Liver (tissue), 9 donors: Measurements from ENCODE around the gene TRIM8. TPM values are rescaled to one million over a fixed set of nuclear protein-coding genes. Genes with fewer than 3 reads are reported as not detected.
A peak's percentile ranks its signal among the peaks of the same experiment; 100 is the strongest.

Experiments
- DNase-seq: peaks from one replicate; pipeline ENCODE4 v3.0.0-alpha.2; 2017; ENCODE audit warnings: low spot score
- H3K27ac ChIP-seq, 2 donors: one replicate each; pipeline ENCODE4 v1.7.0; 2013; ENCODE audit warnings: inconsistent platforms in 2 of 2, low read length in 2 of 2, control low read depth in 1 of 2, low read depth in 1 of 2, mild to moderate bottlenecking in 1 of 2
- H3K27me3 ChIP-seq, 4 donors: one replicate each; pipeline versions ENCODE4 v1.6.1 to v1.7.0; 2013; ENCODE audit warnings: low read length in 3 of 4, inconsistent platforms in 1 of 4, mild to moderate bottlenecking in 1 of 4, moderate library complexity in 1 of 4; ENCODE audit not compliant: control insufficient read depth in 4 of 4, insufficient read depth in 4 of 4
- H3K36me3 ChIP-seq, 4 donors: one replicate each; pipeline versions ENCODE4 v1.6.1 to v1.7.0; 2013; ENCODE audit warnings: low read length in 3 of 4, mild to moderate bottlenecking in 3 of 4, low read depth in 1 of 4, moderate library complexity in 1 of 4; ENCODE audit not compliant: control insufficient read depth in 4 of 4, insufficient read depth in 3 of 4
- H3K4me1 ChIP-seq, 4 donors: one replicate each; pipeline versions ENCODE4 v1.6.1 to v1.7.0; 2013; ENCODE audit warnings: low read length in 3 of 4, mild to moderate bottlenecking in 3 of 4, moderate library complexity in 1 of 4; ENCODE audit not compliant: control insufficient read depth in 4 of 4, insufficient read depth in 4 of 4
- H3K4me3 ChIP-seq, 3 donors: one replicate each; pipeline versions ENCODE4 v1.6.1 to v1.7.0; 2013; ENCODE audit warnings: low read length in 3 of 3, control low read depth in 1 of 3, low read depth in 1 of 3, mild to moderate bottlenecking in 1 of 3
- H3K9ac ChIP-seq, 2 donors: one replicate each; pipeline ENCODE4 v1.7.0; 2013; ENCODE audit warnings: low read length in 2 of 2, mild to moderate bottlenecking in 2 of 2, moderate library complexity in 2 of 2, control low read depth in 1 of 2, low read depth in 1 of 2
- H3K9me3 ChIP-seq, 4 donors: one replicate each; pipeline versions ENCODE4 v1.6.1 to v1.7.0; 2013; ENCODE audit warnings: low read length in 3 of 4; ENCODE audit not compliant: control insufficient read depth in 4 of 4
- EGR1 ChIP-seq, 2 donors: IDR thresholded peaks; 2 replicates each; pipeline ENCODE4 v1.6.1; 2016 to 2018; ENCODE audit warnings: antibody characterized with exemption in 2 of 2, low read depth in 2 of 2
- FOXA1 ChIP-seq: IDR thresholded peaks from 2 replicates; pipeline ENCODE4 v1.6.1; 2016; ENCODE audit warnings: antibody characterized with exemption
- FOXA2 ChIP-seq: IDR thresholded peaks from 2 replicates; pipeline ENCODE4 v1.6.1; 2016; ENCODE audit warnings: antibody characterized with exemption
- GABPA ChIP-seq, 2 donors: IDR thresholded peaks in 1 of 2; conservative IDR thresholded peaks in 1 of 2; 2 replicates each; pipeline ENCODE4 v1.6.1; 2016; ENCODE audit warnings: antibody characterized with exemption in 2 of 2, mild to moderate bottlenecking in 1 of 2, moderate library complexity in 1 of 2
- HNF4A ChIP-seq, 2 donors: conservative IDR thresholded peaks; 2 replicates each; pipeline ENCODE4 v1.6.1; 2016; ENCODE audit warnings: antibody characterized with exemption in 2 of 2, mild to moderate bottlenecking in 2 of 2
- HNF4G ChIP-seq: IDR thresholded peaks from 2 replicates; pipeline ENCODE4 v1.6.1; 2016; ENCODE audit warnings: antibody characterized with exemption
- JUND ChIP-seq, 2 donors: IDR thresholded peaks; 2 replicates each; pipeline ENCODE4 v1.6.1; 2016; ENCODE audit warnings: antibody characterized with exemption in 2 of 2
- NR2F2 ChIP-seq: IDR thresholded peaks from 2 replicates; pipeline ENCODE4 v1.6.1; 2016; ENCODE audit warnings: antibody characterized with exemption
- RAD21 ChIP-seq, 2 donors: IDR thresholded peaks; 2 replicates each; pipeline ENCODE4 v1.6.1; 2016; ENCODE audit warnings: antibody characterized with exemption in 2 of 2, mild to moderate bottlenecking in 2 of 2
- RXRA ChIP-seq, 2 donors: IDR thresholded peaks; 2 replicates each; pipeline ENCODE4 v1.6.1; 2017 to 2018; ENCODE audit warnings: antibody characterized with exemption in 2 of 2, mild to moderate bottlenecking in 1 of 2
- SP1 ChIP-seq: IDR thresholded peaks from 2 replicates; pipeline ENCODE4 v1.6.1; 2018; ENCODE audit warnings: antibody characterized with exemption, mild to moderate bottlenecking
- TAF1 ChIP-seq: conservative IDR thresholded peaks from 2 replicates; pipeline ENCODE4 v1.6.1; 2016; ENCODE audit warnings: antibody characterized with exemption, mild to moderate bottlenecking
- YY1 ChIP-seq: IDR thresholded peaks from 2 replicates; pipeline ENCODE4 v1.6.1; 2016; ENCODE audit warnings: antibody characterized with exemption, mild to moderate bottlenecking
- WGBS: extraction: QIAGEN DNeasy Blood & Tissue Kit; methylation state at CpG from one replicate; pipeline ENCODE4 v1.1.7; 2013; 5-methylcytosine and 5-hydroxymethylcytosine counted together
- polyA plus RNA-seq, 2 donors: library from polyadenylated mRNA; stranded (reverse) in 1 of 2; unstranded in 1 of 2; fragments of 200-250 nt in 1 of 2; fragments of >200 nt in 1 of 2; fragmentation: Nextera tagmentation in 1 of 2; extraction: Ambion mirVana in 1 of 2; gene quantifications; one replicate each; pipeline versions ENCODE4 v1.2.1 to v1.2.3, GENCODE V29; 2013 to 2015
- total RNA-seq, 2 donors: library from RNA; depleted of rRNA; stranded (reverse); fragments of >200 nt; gene quantifications; one replicate each; pipeline ENCODE4 v1.2.3, GENCODE V29; 2014
- TF ChIP-seq, protein P1 (sequence below): IDR thresholded peaks from 2 replicates; pipeline ENCODE4 v1.6.1; 2016; ENCODE audit warnings: antibody characterized with exemption
- TF ChIP-seq, protein P2 (sequence below): IDR thresholded peaks from 2 replicates; pipeline ENCODE4 v1.6.1; 2016; ENCODE audit warnings: antibody characterized with exemption
- TF ChIP-seq, protein P3 (sequence below): IDR thresholded peaks from 2 replicates; pipeline ENCODE4 v1.6.1; 2016; ENCODE audit warnings: antibody characterized with exemption, mild to moderate bottlenecking
- TF ChIP-seq, protein P4 (sequence below): IDR thresholded peaks from 2 replicates; pipeline ENCODE4 v1.6.1; 2016; ENCODE audit warnings: antibody characterized with exemption
- TF ChIP-seq, protein P5 (sequence below): fragments of 150-350 bp; IDR thresholded peaks from 2 replicates; pipeline ENCODE4 v1.5.1; 2017; ENCODE audit warnings: improper control_type of control experiment, low read depth, low read length; ENCODE audit not compliant: missing input control
- donor health status: healthy.
- donor health status: healthy.
- donor health status: healthy.
- donor health status: healthy.
- donor health status: healthy.

The TRIM8 gene
- total and polyA plus RNA-seq, 4 donors: 15.8 to 45.3 (median 30.6) TPM

DNA sequence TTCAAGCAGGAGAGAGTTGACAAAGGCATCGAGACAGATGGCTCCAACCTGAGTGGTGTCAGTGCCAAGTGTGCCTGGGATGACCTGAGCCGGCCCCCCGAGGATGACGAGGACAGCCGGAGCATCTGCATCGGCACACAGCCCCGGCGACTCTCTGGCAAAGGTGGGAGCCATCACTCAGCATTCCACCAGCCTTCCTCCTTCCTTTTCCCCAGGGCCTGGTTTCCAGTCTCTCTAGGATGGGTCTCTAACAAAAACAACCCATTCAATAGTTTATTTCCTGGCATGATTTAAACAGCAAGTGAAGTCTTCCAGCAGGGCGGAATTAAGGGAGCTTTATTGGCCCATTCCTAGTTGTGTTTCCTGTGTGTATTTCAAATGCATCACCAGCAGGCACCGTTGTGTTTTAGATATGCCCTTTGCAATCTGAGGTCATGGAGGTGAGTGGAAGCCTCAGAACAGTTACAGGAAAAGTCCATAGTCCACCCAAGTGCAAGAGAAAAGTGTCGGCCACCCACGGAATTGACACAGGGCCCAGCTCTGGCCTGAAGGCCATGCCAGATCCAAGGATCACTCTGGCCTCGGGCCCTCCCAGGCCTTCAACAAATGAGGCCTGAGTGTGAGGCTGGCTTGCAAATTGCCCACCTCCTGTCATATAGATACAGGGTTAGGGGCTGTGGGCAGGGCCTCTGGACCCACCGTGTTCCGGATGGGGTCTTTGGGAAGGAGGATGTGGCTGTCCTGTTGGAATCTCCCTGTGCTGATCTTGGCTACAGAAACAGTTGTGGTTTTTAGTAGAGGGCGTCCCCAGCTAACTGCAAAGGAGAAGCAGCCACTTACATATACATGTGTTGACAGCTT lies 46.9 kb upstream of the TRIM8 start:
- TF ChIP-seq RAD21 (IDR thresholded peaks at IDR 0.05): peak; percentile 61 to 74
- peak; percentile 87 for TF ChIP-seq FOXA2
- peak; percentile 74 for TF ChIP-seq FOXA1
- TF ChIP-seq, protein P1, sequence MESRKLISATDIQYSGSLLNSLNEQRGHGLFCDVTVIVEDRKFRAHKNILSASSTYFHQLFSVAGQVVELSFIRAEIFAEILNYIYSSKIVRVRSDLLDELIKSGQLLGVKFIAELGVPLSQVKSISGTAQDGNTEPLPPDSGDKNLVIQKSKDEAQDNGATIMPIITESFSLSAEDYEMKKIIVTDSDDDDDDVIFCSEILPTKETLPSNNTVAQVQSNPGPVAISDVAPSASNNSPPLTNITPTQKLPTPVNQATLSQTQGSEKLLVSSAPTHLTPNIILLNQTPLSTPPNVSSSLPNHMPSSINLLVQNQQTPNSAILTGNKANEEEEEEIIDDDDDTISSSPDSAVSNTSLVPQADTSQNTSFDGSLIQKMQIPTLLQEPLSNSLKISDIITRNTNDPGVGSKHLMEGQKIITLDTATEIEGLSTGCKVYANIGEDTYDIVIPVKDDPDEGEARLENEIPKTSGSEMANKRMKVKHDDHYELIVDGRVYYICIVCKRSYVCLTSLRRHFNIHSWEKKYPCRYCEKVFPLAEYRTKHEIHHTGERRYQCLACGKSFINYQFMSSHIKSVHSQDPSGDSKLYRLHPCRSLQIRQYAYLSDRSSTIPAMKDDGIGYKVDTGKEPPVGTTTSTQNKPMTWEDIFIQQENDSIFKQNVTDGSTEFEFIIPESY: no peak
- TF ChIP-seq, protein P2, sequence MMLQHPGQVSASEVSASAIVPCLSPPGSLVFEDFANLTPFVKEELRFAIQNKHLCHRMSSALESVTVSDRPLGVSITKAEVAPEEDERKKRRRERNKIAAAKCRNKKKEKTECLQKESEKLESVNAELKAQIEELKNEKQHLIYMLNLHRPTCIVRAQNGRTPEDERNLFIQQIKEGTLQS: peak; percentile 51
- TF ChIP-seq HNF4A (conservative IDR thresholded peaks at IDR 0.05): peak; percentile 99
- peak; percentile 93 for TF ChIP-seq YY1
- peak; percentile 7 to 74 for TF ChIP-seq GABPA (IDR thresholded peaks at IDR 0.05 in 1 of 2, conservative IDR thresholded peaks at IDR 0.05 in 1 of 2)
- TF ChIP-seq EGR1 (IDR thresholded peaks at IDR 0.05; ENCODE audit: low read depth in 2 of 2): peak; percentile 94 to 98
- TF ChIP-seq, protein P3, sequence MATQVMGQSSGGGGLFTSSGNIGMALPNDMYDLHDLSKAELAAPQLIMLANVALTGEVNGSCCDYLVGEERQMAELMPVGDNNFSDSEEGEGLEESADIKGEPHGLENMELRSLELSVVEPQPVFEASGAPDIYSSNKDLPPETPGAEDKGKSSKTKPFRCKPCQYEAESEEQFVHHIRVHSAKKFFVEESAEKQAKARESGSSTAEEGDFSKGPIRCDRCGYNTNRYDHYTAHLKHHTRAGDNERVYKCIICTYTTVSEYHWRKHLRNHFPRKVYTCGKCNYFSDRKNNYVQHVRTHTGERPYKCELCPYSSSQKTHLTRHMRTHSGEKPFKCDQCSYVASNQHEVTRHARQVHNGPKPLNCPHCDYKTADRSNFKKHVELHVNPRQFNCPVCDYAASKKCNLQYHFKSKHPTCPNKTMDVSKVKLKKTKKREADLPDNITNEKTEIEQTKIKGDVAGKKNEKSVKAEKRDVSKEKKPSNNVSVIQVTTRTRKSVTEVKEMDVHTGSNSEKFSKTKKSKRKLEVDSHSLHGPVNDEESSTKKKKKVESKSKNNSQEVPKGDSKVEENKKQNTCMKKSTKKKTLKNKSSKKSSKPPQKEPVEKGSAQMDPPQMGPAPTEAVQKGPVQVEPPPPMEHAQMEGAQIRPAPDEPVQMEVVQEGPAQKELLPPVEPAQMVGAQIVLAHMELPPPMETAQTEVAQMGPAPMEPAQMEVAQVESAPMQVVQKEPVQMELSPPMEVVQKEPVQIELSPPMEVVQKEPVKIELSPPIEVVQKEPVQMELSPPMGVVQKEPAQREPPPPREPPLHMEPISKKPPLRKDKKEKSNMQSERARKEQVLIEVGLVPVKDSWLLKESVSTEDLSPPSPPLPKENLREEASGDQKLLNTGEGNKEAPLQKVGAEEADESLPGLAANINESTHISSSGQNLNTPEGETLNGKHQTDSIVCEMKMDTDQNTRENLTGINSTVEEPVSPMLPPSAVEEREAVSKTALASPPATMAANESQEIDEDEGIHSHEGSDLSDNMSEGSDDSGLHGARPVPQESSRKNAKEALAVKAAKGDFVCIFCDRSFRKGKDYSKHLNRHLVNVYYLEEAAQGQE: peak; percentile 86
- TF ChIP-seq HNF4G: peak; percentile 98
- TF ChIP-seq NR2F2: peak; percentile 99
- TF ChIP-seq SP1: peak; percentile 99
- TF ChIP-seq, protein P4, sequence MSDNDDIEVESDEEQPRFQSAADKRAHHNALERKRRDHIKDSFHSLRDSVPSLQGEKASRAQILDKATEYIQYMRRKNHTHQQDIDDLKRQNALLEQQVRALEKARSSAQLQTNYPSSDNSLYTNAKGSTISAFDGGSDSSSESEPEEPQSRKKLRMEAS: peak; percentile 99
- peak; percentile 76 to 89 for TF ChIP-seq JUND (IDR thresholded peaks at IDR 0.05)
- TF ChIP-seq, protein P5, sequence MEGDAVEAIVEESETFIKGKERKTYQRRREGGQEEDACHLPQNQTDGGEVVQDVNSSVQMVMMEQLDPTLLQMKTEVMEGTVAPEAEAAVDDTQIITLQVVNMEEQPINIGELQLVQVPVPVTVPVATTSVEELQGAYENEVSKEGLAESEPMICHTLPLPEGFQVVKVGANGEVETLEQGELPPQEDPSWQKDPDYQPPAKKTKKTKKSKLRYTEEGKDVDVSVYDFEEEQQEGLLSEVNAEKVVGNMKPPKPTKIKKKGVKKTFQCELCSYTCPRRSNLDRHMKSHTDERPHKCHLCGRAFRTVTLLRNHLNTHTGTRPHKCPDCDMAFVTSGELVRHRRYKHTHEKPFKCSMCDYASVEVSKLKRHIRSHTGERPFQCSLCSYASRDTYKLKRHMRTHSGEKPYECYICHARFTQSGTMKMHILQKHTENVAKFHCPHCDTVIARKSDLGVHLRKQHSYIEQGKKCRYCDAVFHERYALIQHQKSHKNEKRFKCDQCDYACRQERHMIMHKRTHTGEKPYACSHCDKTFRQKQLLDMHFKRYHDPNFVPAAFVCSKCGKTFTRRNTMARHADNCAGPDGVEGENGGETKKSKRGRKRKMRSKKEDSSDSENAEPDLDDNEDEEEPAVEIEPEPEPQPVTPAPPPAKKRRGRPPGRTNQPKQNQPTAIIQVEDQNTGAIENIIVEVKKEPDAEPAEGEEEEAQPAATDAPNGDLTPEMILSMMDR: peak; percentile 20
- peak; percentile 96 to 97 for TF ChIP-seq RXRA (IDR thresholded peaks at IDR 0.05)
- TF ChIP-seq TAF1: peak; percentile 50
- peak; percentile 56 for DNase-seq
- H3K9ac ChIP-seq: peak overlapping the region in 1 of 2 donors; percentile 40
- 29% methylated on average over 16 of the region's 16 CpGs for WGBS
- H3K36me3 ChIP-seq: peaks cover 0 to 8% (median 0%) of the 10 kb centered on the region in 4 donors
- H3K4me1 ChIP-seq: peaks cover 16 to 32% (median 23%) of the 10 kb centered on the region in 4 donors
- peak overlapping the region in 2 of 3 donors; percentile 6 for H3K4me3 ChIP-seq
- no peaks in the 10 kb centered on the region for H3K9me3 ChIP-seq
- peak overlapping the region; percentile 74 to 94 for H3K27ac ChIP-seq
- H3K27me3 ChIP-seq: no peaks in the 10 kb centered on the region
